T-helper 2 cell (primary cell): ENCODE data around the gene IFT43.

Source experiments
- DNase-seq, 5 experiments: peaks; one replicate each; pipeline versions ENCODE4 v3.0.0 to v3.0.0-alpha.2; 2012 to 2022
- total RNA-seq, 2 donors: gene quantifications; one replicate each; lab custom pipeline; 2026; lab: John Stamatoyannopoulos, UW

Gene IFT43
- 4.7 to 7.9 reads per million in 2 donors for total RNA-seq

DNA sequence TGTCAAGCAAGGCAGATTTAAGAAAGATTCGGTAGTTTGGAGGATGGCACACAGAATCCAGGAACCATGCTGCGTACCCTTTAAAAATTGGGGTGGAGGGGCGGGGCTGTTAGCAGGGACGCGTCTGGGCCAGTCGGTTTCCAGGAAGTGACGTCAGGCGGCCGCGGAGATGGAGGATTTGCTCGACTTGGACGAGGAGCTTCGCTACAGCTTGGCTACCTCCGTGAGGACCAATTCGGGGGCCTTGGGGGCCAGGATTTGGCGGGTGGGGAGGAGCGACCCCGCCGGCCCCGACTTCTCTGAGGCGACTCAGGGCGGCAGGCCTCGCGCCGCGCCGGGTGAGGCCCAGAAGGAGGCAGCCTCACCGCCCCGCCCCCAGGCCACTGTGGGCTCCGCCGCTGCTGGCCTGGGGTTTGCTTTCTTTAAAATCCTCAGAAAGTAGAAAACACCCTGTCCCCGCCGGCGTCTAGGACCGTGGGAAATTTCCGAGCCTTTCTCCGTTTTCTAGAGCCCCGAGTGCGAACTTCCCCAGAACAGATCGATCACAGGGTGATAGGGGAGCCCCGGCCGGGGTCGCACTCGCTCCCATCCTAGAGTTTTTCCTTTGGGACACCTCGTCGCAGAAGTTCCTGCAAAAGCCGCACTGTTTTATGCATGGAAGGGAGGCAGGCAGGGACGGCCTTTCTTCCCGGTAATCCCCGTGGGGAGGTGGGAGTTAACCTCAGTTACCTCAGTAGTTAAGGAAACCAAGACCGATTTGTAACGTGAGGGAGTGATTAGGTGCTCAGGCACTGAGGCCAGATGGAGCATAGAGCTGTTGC, at the start of gene IFT43:
IFT43 (plus strand) TSS at position 146 of the 821 bp plus-strand sequence; CDS start at position 170, 24 bp downstream.
- peak; percentile 71 to 91 (median 89) for DNase-seq

DNA sequence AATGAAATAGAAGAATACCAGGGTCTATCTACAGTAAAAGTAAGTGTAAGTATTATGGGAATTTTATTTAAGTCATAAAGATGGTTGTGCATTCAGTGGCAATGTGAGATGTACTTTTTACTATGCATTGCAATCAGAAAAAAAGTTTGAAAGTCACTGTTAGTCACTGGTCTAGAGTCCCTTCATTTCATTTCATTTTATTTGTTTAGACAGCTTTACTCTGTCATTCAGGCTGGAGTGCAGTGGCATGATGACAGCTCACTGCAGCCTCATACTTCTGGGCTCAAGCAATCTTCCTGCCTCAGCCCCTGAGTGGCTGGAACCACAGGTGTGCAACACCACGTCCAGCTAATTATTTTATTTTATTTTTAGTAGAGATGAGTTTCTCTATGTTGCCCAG, 46.4 kb upstream of the IFT43 start:
- no peak for DNase-seq

DNA sequence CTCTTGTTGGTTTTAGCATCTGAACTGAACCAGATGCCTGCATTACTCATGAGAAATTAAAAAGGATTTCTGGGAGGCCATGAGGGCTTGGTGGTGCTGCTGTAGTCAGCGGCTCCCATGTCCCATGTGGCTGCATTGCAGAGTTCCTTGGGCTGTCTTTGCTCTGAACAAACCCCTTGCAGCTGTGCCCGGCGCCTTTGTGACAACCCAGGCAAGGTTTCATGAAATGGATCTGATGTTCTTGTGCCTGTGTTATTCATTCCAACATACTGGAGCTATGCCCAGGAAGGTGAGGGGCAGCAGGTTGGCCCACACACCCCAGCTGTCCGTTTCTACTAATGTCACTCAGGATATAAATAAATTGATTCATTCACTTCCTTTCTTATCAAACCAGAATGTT, 44.5 kb upstream of the IFT43 start:
- DNase-seq, result no peak

DNA sequence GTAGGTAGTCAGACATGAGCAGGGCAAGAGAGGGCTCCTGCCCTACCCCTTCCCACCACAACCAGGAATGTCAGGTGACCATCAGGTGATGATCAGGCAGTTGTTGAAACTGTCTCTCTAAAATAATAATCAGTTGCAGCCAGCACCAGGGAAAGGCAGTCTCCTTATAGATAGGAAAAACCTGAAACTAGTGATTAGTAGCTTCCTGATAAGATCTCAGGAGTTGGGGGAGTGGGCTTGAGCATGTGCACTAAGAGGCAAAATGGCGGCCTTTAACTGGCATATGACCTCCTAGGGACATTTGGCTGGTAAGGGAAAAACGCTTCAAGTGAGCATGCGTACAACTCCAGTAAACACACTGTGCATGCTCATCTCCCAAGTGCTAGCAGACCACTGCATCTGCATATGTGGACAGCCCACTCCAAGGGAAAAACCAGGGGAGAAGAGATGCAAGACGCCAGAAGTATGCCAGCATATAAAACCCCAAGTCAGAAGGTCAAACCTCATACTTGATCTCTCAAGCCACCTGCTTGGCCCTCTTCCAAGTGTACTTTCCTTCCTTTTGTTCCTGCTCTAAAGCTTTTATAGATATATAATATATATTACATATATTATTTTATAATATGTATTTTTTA, 40.8 kb upstream of the IFT43 start:
- DNase-seq, result no peak

DNA sequence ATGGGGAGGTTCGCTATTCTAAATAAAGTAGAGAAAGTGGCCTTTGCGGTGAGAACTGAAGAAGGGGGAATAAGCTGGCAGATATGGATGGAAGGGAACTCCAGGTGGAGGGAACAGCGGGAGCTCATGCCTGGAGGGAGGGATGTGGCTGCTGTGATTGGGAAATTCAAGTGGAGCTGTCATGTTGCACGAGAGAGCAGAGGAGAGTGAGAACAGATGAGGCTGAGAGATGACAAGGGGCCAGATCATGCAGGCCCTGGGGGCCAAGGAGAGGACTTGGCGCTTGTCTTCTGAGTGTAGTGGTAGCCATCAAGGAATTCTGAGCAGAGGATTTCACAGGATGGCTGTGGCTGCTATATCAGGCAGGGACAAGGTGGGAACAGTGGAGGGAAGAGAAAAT, 38.8 kb upstream of the IFT43 start:
- no peak for DNase-seq

DNA sequence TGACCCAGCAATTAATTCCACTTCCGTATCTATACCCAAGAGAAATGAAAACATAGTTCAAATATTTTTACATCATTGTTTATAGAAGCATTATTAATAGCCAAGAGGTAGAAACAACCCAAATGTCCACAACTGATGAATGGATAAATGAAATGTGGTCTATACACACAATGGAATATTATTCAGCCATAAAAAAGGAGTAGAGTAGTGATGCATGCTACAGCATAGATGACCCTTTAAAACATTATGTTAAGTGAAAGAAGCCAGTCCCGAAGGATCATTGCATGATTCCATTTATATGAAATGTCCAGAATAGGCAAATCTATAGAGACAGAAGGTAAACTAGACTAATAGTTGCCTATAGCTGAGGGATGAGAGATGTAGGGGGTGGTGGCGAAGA, 33.1 kb upstream of the IFT43 start:
- no peak for DNase-seq

DNA sequence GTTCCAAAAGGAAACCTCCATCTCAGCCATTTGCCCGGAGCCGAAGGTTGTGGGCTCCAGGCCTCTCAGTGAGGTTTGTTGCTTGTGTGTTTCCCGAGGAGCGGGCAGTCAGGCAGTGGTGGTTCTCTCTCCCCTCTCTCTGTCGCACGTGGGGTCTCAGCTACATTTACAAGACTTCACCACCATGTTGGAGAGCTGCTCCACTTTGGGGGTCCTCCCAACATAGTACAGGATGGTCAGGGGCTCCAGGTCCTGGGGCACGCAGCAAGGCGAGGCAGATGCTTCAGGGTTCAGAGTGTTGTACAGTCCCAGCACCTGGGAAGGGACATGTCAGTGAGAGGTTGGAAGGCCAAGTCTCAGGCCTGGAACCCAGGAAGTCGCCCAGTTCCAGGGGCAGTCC, 26.5 kb upstream of the IFT43 start:
- DNase-seq, result no peak

DNA sequence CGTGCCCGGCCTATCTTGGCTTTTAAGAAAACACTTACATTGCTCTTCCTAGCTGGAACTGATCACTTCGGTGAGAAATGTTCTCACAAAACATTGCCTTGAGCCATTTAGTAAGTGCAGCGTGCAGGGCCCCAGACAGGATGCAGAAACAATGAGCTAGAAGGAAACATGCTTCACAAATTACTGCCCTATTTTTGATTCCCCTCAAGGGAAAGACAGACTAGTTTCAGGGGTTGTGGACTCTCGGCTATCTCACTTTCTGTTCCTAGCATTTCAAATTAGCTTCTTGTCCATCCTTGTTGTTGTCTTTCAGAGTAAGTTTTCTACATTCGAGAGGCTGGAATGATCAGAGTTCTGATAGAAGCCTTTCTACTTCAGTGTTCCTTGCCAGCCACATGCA, 25.3 kb upstream of the IFT43 start:
- DNase-seq, result no peak

DNA sequence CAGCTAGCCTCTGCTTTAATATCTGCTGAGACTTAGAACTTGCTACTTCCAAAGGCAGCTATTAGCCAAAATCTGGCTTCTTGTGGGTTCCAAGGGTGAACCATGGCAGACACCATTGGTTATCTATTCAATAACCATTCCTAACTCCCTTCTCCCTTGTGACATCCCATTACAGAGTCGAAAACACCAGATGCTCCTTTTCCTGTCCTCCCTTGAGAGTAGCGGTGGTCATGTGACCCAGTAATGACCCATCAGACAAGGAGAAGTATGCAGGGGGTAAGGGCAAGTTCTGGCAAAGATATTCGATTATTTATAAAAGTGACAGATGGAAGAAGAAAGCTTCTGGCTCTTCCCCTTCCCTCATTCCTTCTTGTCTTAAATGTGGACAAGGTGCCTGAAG, 23.9 kb upstream of the IFT43 start:
- DNase-seq, result no peak

DNA sequence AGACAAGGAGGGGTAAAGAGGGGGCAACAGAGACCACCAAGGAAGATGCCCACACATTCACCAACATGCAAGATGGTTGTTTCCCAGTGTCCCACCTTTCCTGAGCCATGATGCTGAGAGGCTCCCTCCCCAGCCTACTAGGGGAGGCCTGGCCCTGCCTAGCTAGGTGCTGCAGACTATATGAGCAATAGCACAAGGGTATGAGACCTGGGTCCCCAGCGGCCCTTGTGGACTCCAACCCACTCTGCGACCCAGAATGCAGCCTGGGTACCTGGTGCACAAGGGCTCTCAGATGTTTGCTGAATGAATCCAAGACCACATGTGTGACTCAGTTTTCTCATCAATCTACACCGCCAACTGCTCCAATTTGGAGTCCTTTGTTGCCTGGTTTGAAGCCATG, 17.7 kb upstream of the IFT43 start:
- no peak for DNase-seq

DNA sequence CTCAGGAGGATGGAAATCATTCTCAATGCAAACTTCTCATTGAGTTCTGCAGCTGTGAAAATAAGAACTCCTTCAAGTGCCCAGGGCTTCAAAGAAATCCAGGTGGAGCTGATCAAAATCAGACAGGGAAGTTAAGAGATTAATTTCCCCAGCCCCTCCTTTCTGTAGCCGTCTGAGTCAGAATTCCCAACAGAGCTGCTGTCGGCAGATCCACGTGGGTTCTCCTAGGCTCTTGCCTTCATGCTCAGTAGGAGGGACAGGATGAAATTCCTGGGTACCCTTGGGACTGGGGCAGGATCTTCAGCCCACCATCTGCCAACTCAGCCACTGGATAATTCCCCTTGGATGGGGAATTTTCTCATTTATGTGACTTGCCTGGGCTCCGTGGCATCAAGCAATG, 17.1 kb upstream of the IFT43 start:
- no peak for DNase-seq

DNA sequence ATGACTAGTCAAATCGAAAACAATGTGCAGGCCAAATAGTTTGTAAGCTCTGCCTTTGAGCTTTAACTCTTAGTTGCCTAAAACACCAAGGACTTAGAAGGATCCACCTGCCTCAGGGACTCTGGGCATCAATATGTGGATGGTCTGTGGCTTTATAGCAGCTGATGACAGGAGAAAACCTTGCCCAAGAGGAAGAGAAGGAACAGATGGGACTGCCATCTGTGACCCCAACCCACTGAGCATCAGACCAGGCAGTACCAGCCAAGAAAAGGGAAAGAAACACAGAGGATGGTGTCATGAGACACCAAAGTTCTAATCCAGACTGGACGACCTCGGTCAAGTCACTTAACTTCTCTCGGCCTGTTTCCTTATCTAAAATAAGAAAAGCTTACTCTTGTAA, 16.4 kb upstream of the IFT43 start:
- DNase-seq, result no peak

DNA sequence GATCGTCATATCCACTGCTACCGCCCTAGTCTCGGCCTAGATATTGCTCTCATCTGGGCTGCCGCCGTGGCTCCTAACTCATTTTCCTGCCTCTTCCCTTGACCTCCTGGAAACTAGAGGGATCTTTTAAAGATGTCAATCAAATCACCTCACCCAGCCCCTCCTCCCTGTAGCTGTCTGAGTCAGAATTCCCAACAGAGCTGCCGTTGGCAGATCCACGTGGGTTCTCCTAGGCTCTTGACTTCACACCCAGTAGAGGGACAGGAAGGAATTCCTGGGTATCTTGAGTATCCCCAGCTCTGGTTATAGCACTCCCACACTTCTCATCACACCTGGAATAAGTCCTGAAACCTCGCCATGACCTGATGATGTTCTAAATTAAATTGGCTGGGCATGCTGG, 15.7 kb upstream of the IFT43 start:
- no peak for DNase-seq

DNA sequence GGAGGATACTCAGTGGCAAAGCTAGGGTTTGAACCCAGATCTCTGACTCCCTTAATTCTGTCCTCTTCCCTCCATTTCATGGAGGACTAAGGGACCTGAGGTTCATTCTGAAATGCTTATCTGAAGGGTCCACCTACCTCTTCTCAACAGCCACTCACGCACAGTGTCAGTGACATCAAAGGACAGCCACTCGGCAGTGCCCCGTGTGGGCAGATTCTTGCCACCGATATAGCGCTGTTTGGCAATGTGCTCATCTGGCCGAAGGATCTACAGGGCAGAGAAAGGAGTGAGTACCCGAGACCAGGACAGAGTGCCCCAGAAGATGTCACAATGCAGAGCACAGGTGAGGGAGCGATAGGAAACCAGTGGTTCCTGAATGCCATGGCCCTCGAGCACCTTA, 14.6 kb upstream of the IFT43 start:
- no peak for DNase-seq

DNA sequence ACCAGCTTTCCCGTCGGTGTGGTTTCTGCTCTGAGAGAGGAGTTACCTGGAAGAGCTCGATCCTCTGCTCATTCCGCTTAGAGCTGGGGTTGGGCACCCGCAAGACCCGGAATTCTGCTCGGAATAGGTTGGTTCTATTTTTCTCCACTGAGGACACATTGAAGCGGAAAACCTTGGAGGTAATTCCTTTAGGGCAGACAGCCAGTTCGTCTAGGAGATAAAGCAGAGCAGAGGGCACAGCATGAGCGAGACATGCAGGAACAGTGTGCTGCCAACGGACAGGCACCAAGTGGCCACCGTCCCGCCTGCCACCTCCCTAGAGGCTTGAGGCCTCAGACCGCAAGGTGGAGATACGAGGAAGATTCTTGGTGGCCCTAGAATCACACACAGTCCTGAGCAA, 14.1 kb upstream of the IFT43 start:
- DNase-seq, result no peak

DNA sequence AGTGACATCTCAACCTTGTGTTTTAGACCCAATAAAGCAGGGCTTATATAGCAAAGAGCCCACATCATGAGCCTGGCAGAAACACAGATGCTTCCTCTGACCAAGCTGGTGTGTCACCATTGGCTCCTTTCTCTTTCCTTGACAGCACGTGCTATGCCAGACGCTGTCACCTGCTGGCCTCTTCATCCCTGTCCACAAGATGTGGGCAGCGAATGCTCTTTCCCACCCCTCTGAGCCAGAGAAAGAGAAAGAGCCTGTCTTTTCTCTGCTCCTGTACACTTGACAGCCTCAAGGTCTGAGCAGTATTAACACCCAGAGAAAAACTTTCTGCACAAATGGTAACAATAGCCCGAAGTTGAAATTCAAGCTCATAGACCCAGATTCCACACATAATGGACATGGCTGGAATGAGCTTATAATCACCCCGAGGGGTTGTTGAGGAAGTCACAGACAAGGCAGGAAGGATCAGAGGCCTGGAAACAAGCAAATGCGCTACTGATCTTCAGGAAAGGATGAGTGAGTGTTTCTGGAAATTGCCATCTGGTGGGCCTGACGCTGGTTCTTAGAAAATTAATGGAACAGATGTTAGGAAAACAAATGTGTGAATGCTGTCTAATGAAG, 12.7 kb upstream of the IFT43 start:
- DNase-seq, result no peak

DNA sequence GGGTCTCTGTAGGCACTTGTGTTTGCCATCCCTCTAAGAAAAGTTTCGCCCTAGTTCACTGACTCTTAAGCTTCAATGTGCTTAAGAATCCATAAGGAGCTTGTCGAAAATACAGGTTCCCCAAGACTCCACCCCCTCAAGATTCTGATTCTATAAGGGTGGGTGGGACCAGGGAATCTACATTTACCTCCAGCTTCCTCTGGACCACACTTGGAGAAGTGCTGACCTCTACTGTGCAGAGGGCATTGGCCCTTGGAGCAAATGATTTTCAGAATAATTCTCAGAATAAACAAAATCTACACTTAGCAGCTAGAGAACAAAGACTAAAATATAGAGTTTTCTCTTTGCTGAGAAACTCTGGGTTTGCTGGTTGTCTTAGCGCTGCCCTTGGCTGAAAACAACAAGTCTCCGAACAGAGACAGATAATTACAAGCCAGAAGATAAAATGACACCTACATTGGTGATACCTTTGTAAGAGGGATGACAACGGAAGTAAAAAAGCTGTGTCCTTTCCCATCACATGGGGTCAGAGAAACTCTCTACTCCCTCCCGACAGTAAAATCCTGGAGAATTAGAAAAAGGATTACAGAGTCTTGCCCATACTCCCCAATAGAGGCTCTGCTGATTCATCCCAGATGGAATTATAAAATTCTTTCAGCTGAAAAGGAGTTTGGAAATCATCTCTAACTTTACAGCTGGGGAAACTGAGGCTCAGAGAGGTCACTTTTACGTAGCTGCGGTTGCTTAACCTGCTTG, 8.6 kb upstream of the IFT43 start:
- no peak for DNase-seq

DNA sequence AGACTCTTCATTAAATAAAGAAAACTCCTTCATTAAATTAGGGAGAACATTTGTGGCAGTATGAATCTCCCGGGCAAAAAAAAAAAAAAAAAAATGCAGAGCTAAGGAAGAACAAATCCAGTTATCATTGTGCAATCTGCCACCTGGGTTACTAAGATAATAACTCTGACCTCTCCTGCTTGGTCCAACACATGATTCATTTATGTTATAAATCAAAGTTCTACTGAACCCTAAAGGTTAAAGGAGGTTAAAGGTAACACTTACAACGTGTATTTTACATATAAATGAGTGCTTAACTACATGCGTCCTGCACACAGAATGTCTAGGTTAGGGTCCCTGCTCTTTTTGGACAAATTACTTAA, 8.0 kb upstream of the IFT43 start:
- DNase-seq, result no peak

DNA sequence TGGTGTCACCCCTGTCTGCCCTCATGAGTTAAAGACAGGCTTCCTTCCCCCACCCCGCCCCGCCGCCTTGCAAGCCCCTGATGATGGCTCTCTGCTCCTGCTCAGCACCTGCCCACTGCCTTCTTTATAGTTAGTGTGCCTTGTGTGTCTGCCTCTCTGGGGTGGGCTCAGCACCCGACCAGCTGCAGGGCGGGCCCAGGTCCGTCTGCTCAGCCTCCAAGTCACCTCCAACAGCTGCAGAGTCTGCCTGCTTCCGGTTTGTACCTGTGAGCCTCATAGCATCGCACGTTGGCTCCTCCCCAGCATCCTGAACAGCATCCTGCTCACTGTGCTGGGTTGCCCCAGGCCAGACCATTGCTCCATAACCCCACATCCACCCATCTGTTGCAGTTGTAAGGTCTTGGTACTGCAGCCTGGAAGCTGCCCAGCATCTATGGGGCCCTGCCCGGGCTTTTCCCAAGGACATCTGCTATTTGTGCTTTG, 7.3 kb upstream of the IFT43 start:
- DNase-seq, result peak in 1 of 5 experiments; percentile 55

DNA sequence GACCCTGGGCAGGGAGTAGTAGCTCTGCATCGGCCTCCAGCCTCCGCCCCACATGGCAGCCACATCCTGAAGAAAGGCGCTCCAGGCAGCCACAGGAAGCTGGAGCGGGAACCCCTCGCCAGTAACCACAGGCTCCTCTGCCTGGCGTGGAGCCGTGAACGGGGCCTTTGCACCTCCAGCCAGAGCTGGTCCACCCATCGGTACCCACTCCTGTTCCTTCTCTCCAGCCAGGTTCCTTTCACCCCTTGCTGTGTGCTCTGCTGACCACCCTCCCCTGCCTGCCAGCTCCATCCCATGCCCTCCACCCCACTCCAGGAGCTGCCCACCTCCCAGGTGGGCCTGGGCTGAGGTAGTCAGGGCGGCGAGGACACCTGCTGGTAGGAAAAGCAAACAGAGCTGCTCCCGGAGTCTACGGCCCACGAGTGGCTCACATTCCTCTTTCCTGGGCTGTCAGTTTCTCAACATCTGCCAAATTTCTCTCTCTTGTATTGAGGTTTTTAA, 6.4 kb upstream of the IFT43 start:
- DNase-seq, result no peak

DNA sequence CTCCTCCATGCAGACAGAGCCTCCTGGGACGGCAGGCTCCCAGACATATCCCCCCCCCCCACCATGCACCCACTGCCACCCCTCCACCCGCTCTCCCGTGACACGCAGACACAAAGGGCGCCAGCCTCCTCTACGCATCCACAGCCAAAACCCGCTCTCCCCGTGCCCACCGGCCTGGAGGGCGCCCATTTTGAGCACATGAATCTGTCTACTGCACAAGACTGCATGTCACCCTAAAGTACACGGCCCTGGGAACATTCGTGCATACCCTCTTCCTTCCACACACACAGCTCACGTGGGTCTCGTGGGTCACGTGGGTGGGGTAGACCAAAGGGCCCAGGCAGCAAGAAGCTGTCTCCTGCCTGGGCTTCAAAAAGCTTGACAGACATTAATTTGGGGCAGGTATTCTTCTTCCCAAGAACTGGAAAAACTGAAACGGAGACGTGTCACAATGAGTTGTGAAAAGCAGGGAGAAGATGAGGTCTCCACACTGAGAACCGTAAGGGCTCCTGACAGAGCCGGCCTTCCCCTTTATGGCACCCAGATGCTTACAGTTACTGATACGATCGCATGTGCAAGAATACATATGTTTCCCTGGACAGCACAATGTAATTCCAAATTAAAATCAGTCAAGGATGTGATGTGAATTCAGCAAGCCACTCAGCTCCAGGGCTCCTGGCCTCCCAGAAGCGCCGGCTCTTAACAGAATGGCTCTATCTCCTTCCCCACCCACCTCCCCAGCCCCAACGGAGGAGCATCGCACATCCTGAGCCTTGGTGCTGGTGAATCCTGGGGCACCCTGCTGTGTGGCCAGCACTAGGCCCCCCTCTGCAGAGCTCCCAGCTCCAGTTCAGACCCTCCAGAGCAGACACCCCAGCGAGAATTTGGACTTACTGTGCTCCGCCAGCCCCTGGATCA, 5.7 kb upstream of the IFT43 start:
- no peak for DNase-seq

DNA sequence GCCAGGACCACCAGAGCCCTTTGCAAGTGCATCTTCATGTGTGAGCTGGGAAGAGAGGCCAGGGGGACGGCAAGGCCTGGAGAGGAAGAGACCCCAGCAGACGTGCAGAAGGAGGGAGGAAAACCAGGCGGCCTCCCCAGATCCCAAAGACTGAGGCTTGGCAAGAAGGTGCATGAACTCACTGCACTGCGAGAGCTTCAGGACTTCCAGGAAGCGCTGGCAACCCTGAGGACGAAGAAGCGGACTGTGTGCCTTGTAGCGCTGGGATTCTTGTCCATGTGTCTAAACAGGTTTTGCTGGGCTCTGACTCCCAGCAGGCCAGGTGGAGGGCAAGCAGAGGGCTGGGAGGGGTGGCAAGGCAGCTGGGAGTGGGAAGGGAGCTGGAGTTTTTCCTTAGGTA, 4.7 kb upstream of the IFT43 start:
- no peak for DNase-seq
